GM19099 (cell line): ENCODE data around the gene WSCD2.

Experiments
- POLR2A ChIP-seq: IDR thresholded peaks from 3 replicates; pipeline ENCODE4 v1.6.1; 2011; ENCODE audit warnings: low read depth; ENCODE audit not compliant: insufficient read length; ENCODE audit errors: extremely low read depth

The WSCD2 gene

DNA sequence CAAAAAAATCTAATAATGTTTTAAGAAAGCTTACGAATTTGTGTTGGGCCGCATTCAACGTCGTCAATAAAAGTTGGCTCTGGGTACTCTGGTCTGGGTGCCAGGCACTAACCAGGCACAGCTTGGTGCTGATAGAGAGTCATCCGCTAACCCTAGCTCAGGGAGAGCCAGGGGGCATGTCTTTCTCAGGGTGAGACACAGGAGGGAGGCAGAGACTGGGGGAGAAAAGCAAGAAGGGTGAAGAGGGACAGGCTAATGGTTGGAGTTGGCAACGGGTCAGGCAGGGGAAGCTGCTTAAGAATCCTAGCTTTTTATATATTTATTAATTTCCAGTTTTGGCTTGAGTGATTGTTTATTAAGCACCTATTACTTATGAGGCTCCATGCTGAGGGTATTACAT lies 105.1 kb downstream of the WSCD2 start:
- no peak for TF ChIP-seq POLR2A

DNA sequence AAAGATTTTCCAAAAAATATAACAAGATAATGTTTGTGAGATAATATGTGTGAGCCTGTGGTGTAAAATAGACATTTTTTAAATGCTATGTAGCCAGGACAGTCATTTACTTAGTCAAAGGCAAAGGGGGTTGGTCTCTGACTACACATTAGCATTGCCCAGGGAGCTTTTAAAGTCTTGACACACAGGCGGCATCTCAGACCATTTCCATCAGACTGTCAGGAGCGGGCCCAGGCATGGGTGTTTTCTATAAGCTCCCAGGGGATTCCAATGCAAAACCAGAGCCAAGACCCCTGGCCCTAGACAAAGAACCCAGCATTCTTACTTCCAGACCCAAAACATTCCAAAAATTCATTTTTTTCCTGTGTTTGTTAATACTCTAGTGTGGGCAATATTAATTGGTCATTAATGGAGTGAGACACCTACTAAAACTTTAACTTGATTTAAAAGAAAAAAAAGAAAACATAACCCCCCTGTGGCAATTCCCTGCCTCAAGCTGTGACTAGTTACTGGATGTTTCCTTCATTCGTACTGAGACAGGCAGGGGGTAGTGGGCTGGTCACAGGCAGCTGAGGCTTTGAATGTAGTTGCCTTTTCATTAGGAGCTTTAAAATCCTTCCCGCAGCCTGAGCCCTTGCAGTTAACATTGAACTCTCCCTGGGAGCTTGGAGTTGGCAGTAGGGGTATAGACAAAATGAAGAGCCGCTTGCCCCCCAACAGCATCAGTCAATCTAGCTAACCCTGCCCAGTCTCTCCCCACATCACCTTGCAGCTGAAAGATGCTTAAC lies 106.3 kb downstream of the WSCD2 start:
- TF ChIP-seq POLR2A, result no peak

DNA sequence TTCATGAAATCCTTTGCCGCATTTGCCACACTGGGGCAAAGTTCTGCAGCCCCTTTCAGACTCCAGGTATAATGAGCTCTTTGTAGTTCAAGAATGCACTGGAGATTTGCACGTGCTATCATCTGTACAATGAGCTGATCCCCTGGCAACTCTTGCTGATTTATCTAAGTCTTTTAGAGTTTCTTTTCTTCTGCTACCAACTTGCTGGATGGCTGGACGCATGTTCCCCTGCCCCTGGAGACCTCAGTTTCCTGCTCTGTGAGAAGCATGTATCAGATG lies 106.8 kb downstream of the WSCD2 start:
- no peak for TF ChIP-seq POLR2A

DNA sequence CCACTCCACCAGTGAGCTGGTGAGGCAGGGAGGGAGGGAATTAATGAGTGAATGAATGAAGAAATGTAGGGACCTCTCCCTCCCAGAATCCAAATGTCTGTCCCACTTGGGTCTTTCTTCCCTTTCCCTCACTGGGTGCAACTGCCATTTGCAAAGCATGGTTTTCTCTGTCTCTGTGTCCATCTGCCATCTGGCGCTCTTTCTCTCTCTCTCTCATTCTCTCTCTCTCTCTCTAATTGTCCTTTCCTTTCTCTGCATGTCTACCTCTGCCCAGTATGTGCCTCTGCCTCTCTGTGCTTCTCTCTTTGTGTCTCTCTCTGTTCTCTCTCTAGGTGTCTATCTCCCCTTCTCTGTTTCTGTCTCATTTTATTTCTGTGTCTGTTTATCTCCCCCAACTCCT lies 107.3 kb downstream of the WSCD2 start:
- no peak for TF ChIP-seq POLR2A

DNA sequence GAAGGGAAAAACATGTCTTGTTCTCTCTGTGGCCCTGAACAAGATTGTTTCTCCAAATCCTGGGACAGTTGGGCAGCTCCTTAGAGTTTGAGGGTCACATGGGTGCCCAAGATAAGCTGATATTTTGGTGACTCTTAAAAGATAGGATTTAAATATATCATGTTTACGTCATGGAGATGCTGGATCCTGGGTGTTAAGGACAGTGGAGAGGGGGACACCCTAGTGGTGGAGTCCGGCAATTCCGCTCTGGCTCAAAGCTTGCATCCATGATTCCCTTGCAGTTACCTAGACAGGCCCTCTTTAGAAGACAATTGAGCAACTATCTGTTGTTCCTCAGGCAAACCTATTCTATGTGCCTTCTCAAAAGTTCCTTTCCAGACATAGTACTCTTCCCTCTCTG lies 108.2 kb downstream of the WSCD2 start:
- no peak for TF ChIP-seq POLR2A

DNA sequence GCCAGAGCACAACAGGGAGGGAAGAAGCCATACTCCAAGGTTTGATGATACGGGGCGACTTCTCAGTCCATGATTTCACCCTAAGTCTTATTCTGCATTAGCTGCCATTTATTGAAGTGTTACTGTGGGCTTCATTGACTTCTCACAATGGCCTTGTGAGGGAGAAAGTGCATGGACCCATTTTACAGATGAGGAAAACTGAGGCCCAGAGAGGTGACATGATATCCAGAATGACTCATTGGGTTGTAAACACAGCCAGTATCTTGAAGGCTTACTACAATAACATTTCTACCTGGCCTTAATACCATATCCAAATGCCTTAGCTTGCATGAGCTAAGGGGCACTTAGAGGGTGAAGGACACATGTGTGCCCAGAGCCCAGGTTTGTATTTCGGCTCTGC lies 109.4 kb downstream of the WSCD2 start:
- TF ChIP-seq POLR2A, result no peak

DNA sequence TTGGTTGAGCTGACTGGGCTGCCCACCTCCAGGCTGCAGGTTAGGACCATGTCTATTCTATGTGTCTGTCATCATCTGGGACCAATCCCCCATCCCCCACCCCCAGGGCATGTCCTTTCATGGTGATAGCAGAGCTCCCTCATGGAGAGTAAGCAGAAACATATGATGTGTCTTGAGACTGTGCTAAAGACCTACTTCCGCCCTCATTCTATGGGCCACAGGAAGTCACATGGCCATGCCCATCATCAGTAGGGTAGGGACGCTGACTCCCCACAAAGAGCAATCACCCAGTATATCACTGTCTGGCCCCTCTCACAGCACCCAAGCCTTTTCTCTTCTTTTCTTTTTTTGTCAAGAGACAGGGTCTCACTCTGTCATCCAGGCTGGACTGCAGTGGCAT lies 110.3 kb downstream of the WSCD2 start:
- TF ChIP-seq POLR2A, result no peak

DNA sequence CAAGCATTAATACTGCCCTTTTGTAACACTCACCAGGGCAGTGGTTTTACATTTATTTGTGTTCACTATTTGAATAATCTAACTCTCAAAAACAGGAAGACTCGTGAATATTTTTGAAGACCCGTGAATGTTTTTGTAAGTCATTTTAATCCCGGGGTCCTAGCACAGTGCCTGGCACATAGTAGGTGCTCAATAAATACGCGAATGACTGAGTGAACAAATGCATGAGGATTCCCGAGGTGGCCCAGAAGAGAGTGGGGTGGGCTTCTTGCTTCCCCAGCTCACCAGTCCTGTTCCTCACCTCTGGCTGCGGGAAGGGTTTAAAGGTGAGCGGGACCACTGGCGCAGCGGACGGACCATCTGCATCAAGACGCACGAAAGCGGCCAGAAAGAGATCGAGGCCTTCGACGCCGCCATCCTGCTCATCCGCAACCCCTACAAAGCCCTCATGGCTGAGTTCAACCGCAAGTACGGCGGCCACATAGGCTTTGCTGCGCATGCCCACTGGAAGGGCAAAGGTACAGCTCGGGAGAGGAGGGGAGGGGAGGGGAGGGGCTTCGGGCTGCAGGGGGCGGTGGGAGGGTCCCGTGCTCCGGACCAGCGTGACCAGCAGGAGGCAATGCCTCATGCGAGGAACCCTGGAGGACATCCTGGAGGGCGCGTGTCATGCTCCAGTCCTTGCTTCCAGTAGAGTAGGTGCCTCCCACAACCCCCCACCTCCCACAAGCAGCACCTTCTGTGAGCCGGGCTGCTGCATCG lies 111.1 kb downstream of the WSCD2 start:
- no peak for TF ChIP-seq POLR2A

DNA sequence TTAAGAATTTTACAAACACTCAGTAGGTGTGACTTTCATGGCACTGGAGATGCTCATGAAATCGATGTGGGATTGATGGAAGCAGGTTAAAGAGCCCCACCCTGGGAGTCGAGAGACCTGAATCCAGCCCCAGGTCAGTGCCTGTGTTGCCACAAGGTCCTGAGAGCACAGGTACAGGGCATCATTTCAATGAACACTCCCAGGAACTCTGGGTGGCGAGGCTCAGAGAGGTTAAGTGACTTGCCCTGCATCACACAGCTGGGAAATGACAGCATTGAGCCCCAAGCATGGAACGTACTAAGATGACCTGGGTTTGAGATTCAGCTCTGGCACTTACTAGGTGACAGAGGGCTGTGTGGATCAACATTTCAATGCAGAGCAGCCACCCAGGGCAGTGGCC lies 111.8 kb downstream of the WSCD2 start:
- no peak for TF ChIP-seq POLR2A

DNA sequence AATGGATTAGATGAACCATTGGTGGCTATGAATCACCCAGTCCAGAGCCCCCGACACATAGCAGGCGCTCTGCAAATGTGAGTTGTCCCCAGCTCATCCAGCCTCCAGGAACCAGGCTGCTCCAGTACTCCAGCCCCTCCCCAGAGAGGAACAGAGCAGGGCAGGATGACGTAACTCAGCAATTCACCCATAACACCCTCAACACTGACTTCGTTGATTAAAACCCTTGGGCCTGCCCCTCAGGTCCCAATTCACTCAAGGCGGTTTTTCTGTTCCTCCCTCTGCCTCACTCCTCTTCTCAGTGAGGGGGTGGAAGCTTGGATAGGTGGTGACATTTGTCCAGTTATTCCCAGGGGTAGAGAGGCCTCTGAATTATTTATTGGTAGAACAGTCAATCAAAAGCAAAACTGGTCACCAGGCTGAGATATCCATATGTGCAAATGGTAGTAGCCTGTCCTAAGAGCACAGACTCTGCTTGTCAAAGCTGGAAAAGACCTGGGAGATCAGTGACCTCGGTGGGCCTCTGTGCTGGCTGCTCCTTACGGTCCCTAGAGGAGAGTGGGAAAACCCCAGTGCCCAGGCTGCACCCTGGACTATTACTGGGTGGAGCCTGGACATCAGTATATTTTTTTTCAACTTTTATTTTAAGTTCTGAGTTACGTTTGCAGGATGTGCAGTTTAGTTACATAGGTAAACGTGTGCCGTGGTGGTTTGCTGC lies 113.1 kb downstream of the WSCD2 start:
- no peak for TF ChIP-seq POLR2A

DNA sequence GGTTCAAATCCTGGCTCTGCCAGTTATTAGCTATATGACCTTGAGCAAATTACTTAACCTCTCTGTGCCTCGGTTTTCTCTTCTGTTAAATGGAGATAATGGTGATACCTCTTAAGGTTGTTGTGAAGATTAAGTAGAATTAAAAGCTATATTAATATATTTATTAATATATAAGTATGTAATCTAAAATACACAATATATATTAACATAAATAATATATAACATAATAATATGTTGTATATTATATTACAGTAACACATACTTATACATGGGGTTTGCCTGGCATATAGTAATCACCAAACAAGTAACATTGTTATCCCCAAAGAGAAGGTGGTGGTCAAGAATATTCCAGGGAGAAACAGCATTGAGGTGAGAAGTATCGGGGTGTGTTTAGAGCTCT lies 118.0 kb downstream of the WSCD2 start:
- no peak for TF ChIP-seq POLR2A

DNA sequence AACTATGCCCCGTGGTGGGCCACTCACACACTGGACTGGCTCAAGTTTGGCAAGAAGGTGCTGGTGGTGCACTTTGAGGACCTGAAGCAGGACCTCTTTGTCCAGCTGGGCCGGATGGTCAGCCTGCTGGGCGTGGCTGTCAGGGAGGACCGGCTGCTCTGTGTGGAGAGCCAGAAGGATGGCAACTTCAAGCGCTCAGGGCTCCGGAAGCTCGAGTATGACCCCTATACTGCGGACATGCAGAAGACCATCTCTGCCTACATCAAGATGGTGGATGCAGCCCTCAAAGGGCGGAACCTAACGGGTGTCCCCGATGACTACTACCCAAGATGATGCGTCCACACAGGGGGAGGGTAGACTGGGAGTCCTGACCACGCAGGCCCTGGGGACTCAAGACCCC lies 118.9 kb downstream of the WSCD2 start:
- no peak for TF ChIP-seq POLR2A

DNA sequence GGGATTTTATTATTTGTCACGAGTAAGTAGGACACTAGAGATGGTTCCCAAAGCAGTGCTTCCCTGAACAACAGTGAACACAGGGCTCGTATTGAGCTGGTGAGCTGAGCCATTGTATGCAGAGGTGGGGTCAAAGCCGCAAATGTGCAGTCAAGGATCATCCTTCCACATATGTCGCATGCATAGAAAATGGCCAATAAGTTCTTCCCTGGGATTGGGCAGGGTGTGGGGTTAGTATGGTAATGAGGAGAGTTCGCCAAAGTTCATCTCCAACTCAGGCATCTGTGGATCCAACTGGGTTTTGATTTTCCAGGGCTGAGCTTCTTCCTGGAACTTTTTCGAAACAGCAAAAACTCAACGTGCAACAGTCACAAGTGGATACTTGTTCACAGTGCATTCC lies 123.4 kb downstream of the WSCD2 start:
- TF ChIP-seq POLR2A, result no peak

DNA sequence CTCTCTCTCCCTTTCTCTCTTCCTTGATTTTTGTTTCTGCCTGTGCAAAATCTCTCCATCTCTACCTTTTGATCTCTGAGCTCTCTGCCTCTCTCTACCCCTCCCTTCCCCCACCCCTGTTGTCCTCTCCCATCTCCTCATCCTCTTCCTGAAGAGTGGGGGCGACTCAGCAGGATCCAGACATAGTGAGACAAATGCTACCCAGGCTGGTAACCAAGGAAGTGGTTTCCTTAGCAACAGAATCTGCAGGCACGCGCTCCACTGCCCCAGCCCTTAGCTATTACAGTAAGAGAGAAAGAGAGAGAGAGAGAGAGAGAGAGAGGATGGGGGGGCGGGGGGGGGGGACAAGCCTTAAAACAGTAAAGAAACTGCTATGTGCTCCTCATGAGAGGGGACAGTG lies 124.5 kb downstream of the WSCD2 start:
- TF ChIP-seq POLR2A, result no peak

DNA sequence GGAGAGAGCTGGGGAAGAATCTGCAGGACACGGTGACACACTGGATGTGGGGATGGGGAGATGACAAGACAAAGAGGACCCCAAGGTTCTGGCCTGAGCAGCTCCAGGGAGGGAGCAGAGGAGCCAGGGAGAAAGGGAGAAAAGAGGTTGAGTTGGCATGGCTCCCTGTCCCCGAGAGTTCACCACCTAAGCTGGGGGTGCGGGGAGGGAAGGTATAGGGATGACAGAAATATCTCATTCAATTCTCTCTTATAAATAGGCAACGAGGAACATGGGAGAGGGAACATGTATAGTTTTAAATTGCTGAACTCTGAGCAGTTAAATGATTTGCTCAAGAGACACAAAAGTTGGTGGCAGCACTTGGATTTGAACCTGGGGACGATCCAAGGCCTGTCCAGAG lies 124.9 kb downstream of the WSCD2 start:
- TF ChIP-seq POLR2A, result no peak

DNA sequence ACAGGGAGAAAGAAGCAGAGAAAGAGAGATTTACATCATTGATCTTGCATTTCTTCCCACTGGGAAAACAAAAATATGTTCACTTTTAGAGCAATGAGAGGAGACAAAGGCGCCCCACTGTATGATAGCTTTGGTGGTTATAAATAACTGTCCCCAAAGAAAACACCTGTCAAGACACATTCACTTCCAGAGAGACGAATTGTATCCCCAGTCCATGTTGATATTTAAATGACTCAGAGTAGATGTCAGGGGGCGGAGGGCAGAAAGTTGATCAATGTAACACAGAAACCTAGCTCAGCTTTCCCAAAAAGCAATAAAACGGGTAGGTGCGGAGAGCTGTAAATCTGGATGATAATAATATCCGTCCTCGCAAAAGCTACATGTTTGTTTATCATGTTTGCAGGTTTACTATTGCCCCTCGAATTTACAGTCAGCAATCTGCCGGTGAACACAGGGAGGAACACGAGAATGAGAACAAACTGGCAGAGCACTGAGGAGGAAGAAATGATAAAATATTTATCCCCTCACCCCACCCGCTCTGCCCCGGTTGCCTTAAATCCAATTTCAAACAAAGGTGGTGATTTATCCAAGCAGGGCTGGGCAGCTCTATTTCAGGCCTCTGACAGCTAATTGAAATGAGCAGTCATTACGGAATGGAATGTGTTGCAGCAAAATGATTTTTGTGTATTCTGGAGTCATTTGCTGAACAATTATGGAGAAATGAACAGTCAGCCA lies 125.6 kb downstream of the WSCD2 start:
- TF ChIP-seq POLR2A, result no peak

DNA sequence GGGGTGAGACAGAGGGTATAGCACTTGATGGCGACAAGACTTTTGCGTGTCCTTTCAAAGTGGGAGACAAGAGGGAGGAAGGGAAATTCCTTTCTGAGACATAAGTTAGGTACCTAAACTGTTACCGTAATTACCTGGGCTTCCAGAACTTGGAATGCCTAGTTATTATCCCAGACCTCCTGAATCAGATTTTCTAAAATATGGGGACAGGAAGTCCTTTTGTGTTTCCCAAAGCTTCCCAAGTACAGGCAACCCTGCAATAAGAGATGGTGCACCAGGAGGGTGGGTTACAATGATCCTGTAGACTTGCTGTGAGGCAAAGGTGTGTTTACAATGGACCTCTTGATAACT lies 126.1 kb downstream of the WSCD2 start:
- TF ChIP-seq POLR2A, result no peak
